Lower lobe of right lung (tissue), 2 donors: ENCODE data around the gene CTTN. TPM values are rescaled to one million over a fixed set of nuclear protein-coding genes. Genes with fewer than 3 reads are reported as not detected.
"Not testable (repeated sequence)": the region's sequence is repeated elsewhere in the genome, so short reads cannot be mapped to it uniquely, and the experiment has no call there.

Experiments used
- ATAC-seq, 2 donors: fragments of 200-7000 bp; cut with Tn5 transposase; one replicate each; pipeline ENCODE4 v1.9.1; 2020 to 2022; ENCODE audit warnings: mild to moderate bottlenecking in 2 of 2, moderate library complexity in 2 of 2
- DNase-seq: peaks from one replicate; pipeline ENCODE4 v3.0.0-alpha.2; 2020
- H3K27ac ChIP-seq: fragments of 200-600 bp; one replicate; pipeline ENCODE4 v1.8.0; 2022
- H3K27me3 ChIP-seq: fragments of 200-600 bp; one replicate; pipeline ENCODE4 v1.8.0; 2022; ENCODE audit warnings: low read depth
- H3K36me3 ChIP-seq: fragments of 200-600 bp; one replicate; pipeline ENCODE4 v1.8.0; 2022; ENCODE audit warnings: mild to moderate bottlenecking
- H3K4me1 ChIP-seq: fragments of 200-600 bp; one replicate; pipeline ENCODE4 v1.8.0; 2022
- H3K4me3 ChIP-seq: fragments of 200-600 bp; one replicate; pipeline ENCODE4 v1.8.0; 2022; ENCODE audit warnings: mild to moderate bottlenecking
- H3K9me3 ChIP-seq: fragments of 200-600 bp; one replicate; pipeline ENCODE4 v1.8.0; 2022
- intact Hi-C: fragments of 100-400 bp; cut with DNase I; formaldehyde crosslinking; loops from one replicate; pipeline ENCODE4 v1.11.0; 2022
- total RNA-seq: library from RNA; stranded (reverse); fragmentation: NEBNext Ultra II Directional; extraction: Animal tissue kit (Norgen Biotek cat#: 25700); gene quantifications from one replicate; pipeline ENCODE4 v1.2.1, GENCODE V29; 2021
- TF ChIP-seq, protein P1 (sequence below): fragments of 200-600 bp; IDR thresholded peaks from one replicate; pipeline ENCODE4 v1.8.0; 2022; ENCODE audit warnings: antibody characterized with exemption, mild to moderate bottlenecking
- donor health status: DM: no; HTN: yes; CAD: no; lungs with severe emphysema.

Gene CTTN
- total RNA-seq, 1 donor from 2014 or later = 145 TPM

DNA sequence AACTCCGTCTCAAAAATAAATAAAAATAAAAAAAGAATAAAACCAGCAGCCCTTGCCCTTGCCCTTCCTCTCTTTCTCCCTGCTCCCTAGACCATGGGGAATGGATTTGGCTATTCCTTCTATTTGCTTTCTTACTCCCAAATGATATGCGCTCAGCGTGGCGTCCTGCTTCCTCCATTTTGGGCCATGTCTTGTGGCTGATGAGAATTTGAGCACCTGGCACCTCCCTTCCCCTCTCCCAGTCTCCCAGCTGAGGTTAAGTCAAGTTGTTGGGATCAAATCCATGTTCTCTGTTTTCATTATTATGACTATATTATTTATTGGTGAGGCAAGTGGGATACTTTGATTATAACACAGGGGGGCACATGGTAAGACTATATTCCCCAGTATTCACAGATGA is 10.8 kb upstream of the CTTN start:
- DNase-seq (no peak), ATAC-seq (no peak)
- Histone ChIP-seq H3K4me1 (peaks cover 7% of the 10 kb centered on the region), H3K27ac (no peak overlapping the region), H3K4me3 (no peak overlapping the region), H3K9me3 (no peaks in the 10 kb centered on the region), H3K27me3 (no peaks in the 10 kb centered on the region), H3K36me3 (peaks cover 28% of the 10 kb centered on the region)
- TF ChIP-seq, protein P1, sequence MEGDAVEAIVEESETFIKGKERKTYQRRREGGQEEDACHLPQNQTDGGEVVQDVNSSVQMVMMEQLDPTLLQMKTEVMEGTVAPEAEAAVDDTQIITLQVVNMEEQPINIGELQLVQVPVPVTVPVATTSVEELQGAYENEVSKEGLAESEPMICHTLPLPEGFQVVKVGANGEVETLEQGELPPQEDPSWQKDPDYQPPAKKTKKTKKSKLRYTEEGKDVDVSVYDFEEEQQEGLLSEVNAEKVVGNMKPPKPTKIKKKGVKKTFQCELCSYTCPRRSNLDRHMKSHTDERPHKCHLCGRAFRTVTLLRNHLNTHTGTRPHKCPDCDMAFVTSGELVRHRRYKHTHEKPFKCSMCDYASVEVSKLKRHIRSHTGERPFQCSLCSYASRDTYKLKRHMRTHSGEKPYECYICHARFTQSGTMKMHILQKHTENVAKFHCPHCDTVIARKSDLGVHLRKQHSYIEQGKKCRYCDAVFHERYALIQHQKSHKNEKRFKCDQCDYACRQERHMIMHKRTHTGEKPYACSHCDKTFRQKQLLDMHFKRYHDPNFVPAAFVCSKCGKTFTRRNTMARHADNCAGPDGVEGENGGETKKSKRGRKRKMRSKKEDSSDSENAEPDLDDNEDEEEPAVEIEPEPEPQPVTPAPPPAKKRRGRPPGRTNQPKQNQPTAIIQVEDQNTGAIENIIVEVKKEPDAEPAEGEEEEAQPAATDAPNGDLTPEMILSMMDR = no peak
- intact Hi-C loops = no loop called here

DNA sequence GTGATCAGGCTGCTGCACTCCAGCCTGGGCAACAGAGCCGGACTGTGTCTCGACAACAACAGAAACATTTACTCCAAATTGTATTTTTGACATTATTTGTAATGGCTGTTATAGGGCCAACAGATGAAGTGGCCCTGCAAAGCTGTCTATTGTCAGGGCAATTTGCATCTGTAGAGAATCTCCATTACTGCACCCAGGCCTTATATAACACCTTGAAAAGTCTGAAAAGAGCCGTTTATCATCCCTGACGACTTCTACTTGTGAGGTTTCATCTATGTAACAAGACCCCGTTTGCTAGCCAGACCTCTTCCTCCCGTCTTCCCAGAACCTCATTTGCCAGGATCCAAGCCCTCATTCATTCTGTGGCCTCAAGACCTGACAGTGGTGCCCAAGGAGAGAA is 9.1 kb upstream of the CTTN start:
- Histone ChIP-seq H3K4me3 (no peak overlapping the region), H3K9me3 (no peaks in the 10 kb centered on the region), H3K4me1 (peaks cover 3% of the 10 kb centered on the region), H3K27me3 (no peaks in the 10 kb centered on the region), H3K27ac (no peak overlapping the region), H3K36me3 (peaks cover 12% of the 10 kb centered on the region)
- TF ChIP-seq, protein P1 = no peak
- intact Hi-C loops = no loop called here
- ATAC-seq (no peak), DNase-seq (no peak)

DNA sequence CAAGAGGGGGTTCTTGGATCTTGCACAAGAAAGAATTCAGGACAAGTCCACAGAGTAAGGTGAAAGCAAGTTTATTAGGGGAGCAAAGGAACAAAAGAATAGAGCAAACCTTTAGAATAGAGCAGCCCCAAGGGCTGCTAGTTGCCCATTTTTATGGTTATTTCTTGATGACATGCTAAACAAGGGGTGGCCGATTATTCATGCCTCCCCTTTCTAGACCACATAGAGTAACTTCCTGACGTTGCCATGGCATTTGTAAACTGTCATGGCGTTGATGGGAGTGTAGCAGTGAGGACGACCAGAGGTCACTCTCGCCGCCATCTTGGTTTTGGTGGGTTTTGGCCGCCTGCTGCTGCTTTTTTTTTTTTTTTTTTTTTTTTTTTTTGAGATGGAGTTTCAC is 7.4 kb upstream of the CTTN start:
- H3K4me3 ChIP-seq, intact Hi-C loops, H3K27me3 ChIP-seq, H3K4me1 ChIP-seq, H3K27ac ChIP-seq, H3K36me3 ChIP-seq, DNase-seq, H3K9me3 ChIP-seq, ATAC-seq: not testable (repeated sequence)

DNA sequence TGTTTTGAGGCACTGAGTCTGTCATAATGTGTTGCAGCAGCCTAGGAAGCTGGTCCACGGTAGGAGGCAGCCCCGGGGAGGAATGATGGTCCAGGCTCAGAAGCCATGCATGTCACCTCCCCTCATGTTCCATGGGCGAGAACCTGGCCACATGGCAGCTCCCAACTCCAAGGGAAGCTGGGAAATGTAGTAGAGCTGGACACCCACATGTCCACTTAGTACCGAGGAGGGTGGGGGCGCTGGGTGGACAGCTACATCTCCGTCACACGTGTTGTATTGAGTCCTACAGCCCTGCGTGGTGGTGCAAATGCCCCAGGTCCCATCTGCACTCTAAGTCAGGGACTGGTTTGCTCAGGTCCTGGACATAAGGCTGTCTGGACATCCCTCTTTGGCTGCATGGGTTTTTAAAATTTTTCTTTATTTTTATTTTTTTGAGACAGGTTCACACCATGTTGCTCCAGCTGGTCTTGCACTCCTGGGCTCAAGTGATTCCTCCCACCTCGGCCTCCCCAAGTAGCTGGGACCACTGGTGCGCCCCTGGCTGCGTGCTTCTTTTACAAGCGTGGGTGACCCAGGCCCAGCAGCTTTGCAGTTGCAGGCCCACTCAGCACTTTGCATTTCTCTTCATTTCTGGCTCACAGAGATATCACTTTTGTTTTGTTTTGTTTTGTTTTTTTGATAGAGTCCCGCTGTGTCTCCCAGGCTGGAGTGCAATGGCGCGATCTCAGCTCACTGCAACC is 3.9 kb upstream of the CTTN start:
- H3K27me3 ChIP-seq = peaks cover 12% of the 10 kb centered on the region
- no peak overlapping the region for H3K4me3 ChIP-seq
- TF ChIP-seq, protein P1 = no peak
- intact Hi-C loops = no loop called here
- H3K9me3 ChIP-seq = no peaks in the 10 kb centered on the region
- H3K4me1 ChIP-seq = peaks cover 18% of the 10 kb centered on the region
- ATAC-seq (no peak), DNase-seq (no peak)
- H3K27ac ChIP-seq = no peak overlapping the region
- H3K36me3 ChIP-seq = no peaks in the 10 kb centered on the region

DNA sequence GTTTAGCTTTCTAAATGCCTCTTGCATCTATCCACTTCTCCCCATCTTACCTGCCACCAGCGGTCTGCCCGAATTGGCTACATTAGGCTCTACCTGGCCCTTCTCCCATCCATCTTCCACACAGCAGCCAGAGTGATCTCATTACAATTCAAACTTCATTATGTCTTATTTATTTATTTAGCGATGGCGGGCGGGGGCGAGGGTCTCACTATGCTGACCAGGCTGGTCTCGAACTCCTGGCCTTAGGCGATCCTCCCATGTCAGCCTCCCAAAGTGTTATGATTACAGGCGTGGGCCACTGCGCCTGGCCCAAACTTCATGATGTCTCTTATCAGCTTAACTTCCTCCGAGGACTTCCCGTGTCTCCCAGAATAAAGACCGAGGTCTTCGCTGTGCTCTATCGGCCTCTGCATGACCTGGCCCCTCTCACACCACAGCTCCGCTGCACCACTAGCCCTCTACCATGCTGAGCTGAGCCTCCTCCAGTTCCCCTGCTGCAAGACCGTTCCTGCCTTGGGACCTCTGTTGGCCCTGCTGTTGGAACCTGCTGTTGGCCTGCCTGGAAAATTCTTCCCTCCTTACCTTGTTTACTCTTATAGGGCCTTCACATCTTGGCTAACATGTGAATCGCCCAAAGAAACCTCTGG is 870 bp upstream of the CTTN start:
- no peaks in the 10 kb centered on the region for H3K9me3 ChIP-seq
- peak; percentile 1 to 2 for ATAC-seq
- peak overlapping the region; percentile 84 for H3K27ac ChIP-seq
- H3K4me1 ChIP-seq = peaks cover 36% of the 10 kb centered on the region
- H3K27me3 ChIP-seq = peaks cover 15% of the 10 kb centered on the region
- TF ChIP-seq, protein P1 = no peak
- H3K36me3 ChIP-seq = no peaks in the 10 kb centered on the region
- DNase-seq = no peak
- intact Hi-C loops = no loop called here
- H3K4me3 ChIP-seq = peak overlapping the region; percentile 88
